ENCODE data around the gene NPHP1.
"Not testable (repeated sequence)": the region's sequence is repeated elsewhere in the genome, so short reads cannot be mapped to it uniquely, and the experiment has no call there.

NPHP1 gene

GRCh38 chr2:110103061-110103961, 101.5 kb downstream of the NPHP1 start:
- no peak for DNase-seq (ENCODE audit: low read depth)

GRCh38 chr2:110101901-110102803, 102.7 kb downstream of the NPHP1 start:
- DNase-seq (ENCODE audit: low read depth) = no peak

GRCh38 chr2:110101280-110101844, 103.5 kb downstream of the NPHP1 start:
- DNase-seq (ENCODE audit: low read depth) = no peak

- DNase-seq (ENCODE audit: low read depth) = not testable (repeated sequence)
These were observed 103.9 kb downstream of the NPHP1 start for GRCh38 chr2:110100880-110101279.

DNA sequence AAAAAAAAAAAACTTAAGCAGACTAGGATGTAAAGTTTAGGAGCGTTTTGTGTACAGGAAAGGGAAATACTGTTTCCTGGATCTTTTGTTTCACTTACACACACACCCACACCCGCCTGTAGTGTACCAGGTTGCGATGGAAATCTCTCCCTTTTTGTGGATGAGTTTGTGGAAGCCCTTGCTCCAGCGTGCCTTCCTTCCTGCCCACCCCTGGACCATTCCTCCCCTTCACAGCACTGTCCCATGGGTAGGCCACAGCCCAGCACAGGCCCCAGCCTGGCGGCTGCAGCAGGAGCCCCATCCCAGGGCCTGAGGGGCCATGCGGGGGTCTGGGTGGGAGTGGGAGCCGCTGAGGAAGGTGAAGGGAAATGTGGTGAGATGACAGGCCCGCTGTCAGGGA, 104.3 kb downstream of the NPHP1 start:
- DNase-seq (ENCODE audit: low read depth) = no peak

- DNase-seq (ENCODE audit: low read depth) = no peak
These were observed 105.2 kb downstream of the NPHP1 start for GRCh38 chr2:110099471-110100225.

- DNase-seq (ENCODE audit: low read depth) = no peak
These were observed 105.8 kb downstream of the NPHP1 start for GRCh38 chr2:110099038-110099425.

DNA sequence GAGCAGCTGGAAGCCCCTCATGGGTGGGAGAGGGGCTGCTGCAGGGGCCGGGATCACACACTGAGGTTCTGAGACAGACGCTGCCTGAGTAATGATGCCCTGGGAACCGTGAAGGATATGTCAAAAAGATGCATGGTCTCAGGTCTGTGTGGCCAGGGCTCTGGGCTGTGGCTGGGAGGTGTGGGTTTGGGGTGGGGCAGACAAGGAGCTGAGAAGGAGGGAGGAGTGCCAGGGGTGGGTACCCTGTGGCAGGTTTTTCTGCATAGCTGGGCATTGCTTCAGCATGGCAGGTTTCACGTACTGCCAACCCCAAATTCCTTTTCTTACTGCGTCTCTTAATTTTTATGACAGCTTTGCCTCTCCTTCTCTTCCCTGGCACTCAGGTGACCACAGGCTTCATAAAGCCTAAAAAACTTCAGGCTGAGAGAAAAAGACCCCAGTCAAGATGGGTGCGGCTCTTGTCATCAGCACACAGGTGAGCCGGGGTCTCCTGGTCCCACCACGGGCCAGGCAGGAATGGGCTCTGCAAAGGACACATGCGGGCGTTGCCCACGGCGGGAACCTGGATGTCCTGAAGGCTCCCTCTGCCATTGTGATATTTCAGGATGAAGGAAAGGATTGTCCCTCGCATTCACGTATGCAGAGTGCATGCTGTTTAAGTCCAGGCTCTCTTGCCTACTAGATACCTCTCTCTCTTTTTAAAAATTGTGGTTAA, 107.2 kb downstream of the NPHP1 start:
- no peak for DNase-seq (ENCODE audit: low read depth)

DNA sequence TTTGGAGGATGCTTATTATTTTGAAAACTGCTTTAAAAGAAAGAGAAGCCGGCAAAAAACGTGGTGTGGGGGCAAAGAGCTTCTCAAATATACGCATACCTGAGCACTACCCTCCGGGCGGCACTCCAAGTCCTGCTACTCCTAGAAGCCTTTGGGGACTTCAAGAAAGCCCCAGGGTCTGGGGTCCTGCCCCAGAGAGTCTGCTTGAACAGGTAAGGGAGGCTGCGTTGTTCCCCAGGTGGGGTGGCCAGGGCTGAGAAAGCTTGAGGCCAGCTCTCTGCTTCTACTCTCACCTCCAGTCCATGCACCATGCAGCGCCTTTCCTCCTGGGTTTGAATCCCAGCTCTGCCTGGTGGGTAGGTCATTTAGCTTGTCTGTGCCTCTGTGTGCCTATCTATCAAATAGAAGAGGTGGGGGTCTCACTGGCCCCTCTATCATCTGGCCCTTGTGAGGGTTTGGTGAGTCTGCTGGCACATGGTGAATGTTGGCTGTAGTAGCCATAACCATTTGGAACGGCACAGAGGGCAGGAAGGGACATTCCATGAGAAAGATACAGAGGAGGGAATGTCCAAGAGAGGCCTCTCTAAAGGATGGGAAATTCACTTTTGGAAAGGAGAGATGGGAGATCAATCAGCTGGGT, 108.7 kb downstream of the NPHP1 start:
- no peak for DNase-seq (ENCODE audit: low read depth)

GRCh38 chr2:110094884-110095534, 109.8 kb downstream of the NPHP1 start:
- not testable (repeated sequence) for DNase-seq (ENCODE audit: low read depth)

GRCh38 chr2:110093924-110094323, 110.9 kb downstream of the NPHP1 start:
- DNase-seq (ENCODE audit: low read depth) = not testable (repeated sequence)

DNA sequence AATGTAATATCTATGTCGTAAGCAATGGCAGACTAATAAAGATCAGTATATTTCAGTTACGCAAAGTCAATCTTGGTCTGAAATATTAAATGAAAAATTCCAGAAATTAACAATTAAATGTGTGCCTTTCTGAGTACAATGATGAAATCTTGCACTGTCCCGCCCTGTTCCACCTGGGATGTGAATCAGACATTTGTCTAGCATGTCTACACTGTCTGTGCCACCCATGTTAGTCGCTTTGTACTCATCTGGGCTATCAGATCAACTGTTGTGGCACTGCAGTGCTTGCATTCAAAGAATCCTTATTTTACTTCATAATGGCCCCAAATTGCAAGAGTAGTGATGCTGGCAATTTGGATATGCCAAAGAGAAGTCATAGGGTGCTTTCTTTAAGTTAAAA, 114.6 kb downstream of the NPHP1 start:
- not testable (repeated sequence) for DNase-seq (ENCODE audit: low read depth)

DNA sequence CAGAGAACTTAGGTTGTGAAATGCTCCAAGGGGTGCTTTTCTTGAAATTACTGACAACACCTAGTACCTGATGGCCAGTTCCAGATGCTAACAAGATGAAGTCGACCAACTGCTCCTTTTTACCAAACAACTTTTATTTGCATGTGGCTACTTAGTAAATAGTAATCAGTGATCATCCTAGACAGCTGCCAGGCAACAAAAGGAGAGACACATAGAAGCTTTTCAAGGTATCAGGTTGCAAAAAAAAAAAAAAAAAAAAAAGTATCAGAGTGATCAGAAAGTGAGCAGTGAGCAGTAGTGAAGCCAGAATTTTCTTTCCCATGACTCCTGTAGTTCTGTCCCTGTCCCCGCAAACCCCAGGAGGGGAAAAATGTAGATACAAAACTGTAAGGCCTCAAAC, 121.1 kb downstream of the NPHP1 start:
- not testable (repeated sequence) for DNase-seq (ENCODE audit: low read depth)

DNA sequence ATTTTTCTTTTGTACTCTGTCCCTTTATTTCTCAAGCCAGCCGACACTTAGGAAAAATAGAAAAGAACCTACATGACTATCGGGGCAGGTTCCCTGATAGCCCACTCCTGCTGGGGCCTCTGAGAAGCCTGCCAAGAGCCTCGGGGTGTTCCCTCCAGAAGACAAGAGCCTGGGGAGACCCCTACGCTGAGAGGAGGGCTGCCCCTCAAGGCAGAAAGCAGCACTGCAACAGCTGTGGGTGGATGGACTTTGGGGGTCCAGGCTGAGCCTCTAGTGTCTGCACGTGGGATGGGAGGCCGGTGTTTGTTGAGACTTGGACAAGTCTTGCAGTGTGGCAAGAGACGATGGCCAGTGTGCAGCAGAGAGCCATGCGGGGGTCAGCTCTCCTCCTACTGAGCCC, 121.7 kb downstream of the NPHP1 start:
- DNase-seq (ENCODE audit: low read depth) = not testable (repeated sequence)

DNA sequence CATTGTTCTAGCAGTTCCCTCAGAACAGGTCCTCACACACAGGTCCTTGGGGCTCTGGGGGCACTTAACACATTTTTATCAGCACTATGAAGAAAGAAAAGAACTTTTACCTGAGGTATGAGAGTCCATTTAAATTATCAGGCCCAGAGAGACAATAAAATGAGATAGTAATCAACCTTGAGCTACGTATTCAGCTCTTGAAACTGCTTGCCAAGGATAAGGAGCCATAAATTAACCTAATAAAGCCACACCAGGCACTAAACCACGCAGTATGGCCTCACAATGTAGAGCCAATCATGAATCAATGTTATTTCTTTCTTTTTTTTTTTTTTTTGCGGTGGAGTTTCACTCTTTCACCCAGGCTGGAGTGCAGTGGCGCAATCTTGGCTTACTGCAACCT, 126.7 kb downstream of the NPHP1 start:
- DNase-seq (ENCODE audit: low read depth) = not testable (repeated sequence)

DNA sequence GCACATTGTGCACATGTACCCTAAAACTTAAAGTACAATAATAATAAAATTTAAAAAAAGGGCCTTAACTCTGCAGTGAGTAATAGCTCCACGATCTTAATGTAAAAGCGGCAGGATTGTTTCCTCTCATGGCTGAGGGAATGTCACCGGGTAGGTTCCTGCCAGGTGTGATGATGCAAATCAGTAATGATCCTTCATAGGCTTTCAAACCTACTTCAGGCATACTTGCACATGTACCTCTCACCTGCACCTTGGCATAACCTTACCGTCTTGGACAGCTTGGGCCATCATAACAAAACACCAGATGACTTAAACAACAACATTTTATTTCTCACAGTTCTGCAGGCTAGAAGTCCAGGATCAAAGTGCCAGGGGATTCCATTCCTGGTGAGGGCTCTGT, 128.9 kb downstream of the NPHP1 start:
- DNase-seq (ENCODE audit: low read depth) = not testable (repeated sequence)
